GF-D8 (cell line): ENCODE measurements around the gene CDH20.

ENCODE experiments used
- DNase-seq: peaks from one replicate; lab custom pipeline; 2025; lab: John Stamatoyannopoulos, UW

Gene CDH20

DNA sequence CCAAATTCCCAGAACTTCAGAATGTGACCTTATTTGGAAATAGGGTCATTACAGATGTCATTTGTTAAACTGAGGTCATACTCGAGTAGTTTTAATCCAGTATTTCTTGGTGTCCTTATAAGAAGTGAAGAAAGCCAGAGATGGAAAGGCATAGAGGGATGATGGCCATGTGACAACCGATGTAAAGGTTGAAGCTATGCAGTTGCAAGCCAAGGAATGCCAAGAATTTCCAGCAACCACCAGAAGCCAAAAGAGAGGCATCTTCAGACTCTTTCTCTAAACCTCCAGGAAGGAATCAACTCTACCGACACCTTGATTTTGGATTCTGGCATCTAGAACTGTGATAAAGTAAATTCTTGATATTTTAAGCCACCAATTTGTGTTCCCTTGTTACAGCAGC is 242.2 kb downstream of the CDH20 start:
- no peak for DNase-seq

DNA sequence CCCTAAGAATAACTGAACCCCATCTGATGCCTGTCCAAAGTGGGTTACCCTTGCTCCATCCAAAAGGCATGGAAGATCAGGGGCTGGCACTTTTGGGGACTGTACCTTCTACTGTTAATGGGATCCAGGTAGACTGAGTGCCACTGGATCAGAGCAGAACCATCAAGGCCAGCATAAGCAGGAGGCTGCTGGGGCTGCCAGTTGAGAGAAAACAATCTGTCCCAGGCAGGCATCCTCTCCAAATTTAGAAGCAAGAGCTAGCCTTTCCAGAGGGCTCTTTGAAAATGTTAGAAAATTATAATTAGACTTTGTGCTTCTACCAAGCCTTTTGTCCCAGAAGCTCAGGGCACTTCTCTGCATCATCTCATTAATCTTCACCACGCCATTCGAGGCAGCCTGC is 245.6 kb downstream of the CDH20 start:
- no peak for DNase-seq

DNA sequence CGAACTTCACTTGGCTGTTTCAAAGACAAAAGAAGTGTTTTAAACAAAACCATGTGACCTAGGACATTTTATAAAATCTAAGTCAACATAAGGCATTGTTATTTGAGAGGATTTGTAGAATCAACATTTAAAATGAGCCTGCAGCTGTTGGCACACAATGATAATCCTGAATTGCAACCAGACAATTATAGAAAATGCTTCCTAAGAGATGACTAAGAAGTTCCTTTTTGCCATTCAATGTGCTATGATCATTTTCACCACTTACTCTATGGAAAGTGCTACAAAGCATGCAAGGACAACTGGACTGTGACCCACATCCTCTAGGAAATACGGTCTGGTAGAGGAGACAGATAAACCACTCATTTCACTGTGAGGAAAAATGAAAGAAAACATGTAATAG is 246.4 kb downstream of the CDH20 start:
- DNase-seq = no peak

DNA sequence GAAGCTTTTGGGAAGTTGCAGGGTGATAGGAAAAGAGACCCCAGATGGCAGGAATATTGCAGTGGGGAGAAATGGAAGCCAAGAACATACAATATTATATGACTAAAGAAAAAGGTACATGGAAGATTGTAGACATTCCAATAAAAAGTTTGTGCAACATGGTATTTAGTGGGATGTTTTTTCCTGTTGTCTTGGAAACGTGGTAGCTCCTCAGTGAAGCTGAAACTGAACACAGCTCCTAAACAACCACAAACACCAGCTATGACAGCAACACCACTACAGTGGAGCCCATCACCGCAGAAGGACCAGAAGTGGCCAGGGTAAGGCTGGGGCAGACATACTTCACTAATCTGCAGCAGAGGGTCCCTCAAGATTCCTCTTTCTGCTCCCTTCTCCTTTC is 246.8 kb downstream of the CDH20 start:
- DNase-seq = no peak

DNA sequence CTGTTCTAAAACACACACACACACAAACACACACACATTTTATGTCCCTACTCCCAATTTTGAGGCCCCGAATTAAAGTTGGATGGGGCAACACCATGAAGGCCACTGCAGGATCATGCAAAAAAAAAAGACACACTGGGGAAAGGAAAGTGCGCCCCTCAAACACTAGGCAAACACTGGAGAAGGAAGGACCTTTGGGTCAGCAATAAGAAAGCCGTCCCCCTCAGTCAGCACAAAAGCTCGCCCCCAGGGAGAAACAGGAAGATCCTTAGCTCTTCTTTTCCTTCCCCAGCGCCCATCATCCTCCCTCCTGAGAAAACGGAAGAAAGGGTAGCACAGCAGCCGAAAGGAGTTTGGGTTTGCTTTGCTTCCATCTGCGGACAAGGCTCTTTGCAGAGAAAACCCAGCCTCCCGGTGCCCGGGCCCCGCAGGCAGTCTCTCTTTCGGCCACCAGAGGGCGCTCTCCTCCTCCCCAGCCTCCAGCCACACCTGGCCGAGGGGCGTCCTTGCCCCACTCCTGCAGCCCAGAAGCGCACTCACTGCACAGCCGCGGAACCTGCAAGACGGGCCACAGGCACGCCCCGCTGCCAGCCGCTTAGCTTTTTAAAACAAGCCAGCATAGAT is 248.5 kb downstream of the CDH20 start:
- no peak for DNase-seq

DNA sequence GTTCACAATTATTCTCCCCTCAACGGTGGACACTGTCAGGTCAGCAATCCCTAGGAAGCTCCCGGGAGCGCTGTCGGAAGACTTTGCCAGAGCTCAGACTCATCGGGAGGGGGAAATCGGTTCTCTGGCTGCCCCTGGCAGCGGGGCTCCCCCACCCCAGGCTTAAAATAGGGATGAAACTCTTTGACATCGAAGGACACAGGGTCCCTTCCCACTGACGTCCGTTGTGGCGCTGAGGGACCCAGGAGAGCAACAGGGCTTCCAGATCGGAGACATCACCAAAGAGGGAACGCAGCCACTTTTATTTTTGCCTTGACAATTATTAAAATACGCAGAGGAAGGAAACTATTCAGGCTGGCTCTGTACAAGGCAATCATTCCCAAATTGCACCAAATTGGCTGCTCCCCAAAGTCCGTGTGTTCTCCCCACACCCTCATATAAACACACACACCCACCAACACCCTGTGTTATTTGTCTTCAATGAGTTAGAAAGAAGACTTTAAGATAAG is 249.0 kb downstream of the CDH20 start:
- no peak for DNase-seq

DNA sequence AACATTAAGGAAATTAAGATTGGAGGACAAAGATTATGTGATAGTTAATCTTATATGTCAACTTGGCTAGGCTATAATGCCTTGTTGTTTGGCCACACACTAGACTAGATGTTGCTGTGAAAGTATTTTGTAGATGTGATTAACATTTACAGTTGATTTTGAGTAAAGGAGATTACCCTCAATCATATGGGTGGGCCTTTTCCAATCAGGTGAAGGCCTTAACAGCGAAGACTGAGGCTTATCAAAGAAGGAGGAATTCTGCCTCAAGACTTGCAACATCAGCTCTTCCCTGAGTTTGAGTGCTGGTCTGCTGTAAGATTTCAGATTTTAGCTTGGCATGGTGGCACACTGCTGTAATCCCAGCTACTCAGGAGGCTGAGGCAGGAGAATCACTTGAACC is 250.3 kb downstream of the CDH20 start:
- no peak for DNase-seq

DNA sequence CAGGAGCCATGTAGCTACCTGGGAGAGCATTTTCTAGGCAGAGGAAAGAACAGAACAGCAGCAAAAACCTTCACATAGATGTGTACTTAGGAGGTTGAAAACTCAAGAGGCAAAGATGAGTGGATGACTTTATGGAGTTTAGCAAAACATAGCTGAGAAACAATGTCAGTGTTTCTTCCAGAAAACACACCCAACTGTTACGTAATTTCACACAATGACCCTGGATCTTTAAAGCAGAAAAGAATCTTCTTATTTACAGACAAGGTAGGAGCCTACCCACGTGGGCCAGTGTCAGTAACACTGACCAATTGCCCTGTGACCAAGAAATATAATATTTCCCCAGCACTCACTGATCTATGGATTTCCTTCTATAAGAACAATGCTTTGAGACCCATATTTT is 254.6 kb downstream of the CDH20 start:
- DNase-seq = no peak

DNA sequence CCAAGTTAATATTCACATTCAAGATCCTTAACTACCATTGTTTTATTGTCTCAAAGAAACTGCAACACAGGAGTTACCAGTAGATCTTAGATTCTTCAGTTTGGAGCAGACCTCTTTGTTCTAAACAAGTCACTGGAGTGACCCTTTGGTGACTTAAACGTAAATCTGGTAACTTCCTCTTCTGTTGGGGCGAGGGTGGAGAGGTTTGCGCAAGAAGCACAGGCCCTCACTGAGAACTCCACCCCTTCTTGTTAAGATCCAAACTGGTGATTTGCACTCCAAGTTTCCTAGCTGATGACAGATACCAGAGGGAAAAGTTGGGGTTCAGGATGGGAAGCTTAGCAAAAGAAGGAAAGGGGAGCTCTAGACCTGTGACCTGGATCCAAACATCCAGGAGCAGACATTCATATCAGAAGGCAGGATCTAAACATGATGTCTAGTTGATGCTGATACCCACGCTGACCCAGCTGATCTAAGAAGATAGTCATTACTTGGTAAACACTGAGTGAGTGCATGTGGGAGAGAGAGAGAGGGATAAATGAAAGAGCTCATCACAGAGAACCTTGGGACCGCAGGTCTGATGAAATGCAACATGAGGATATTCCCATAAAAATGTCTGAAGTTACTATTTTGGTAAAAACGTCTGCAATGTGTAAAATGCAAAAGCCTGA is 256.0 kb downstream of the CDH20 start:
- no peak for DNase-seq

DNA sequence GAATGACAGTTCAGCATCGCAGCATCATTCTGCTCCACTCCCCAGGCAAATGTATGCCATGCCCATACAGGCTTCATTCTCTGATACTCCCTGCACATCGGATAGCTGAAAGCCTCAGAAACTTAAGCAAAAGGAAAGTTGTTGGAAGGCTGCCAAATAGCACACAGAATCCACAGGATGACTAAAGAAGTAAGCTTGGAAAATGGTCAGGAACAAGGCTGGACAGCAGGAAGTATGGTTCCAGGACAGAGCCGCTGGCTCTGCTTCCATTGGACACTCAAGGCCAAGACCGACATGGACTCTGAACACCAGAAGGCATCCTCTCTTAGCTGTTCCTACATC is 256.5 kb downstream of the CDH20 start:
- DNase-seq = no peak

DNA sequence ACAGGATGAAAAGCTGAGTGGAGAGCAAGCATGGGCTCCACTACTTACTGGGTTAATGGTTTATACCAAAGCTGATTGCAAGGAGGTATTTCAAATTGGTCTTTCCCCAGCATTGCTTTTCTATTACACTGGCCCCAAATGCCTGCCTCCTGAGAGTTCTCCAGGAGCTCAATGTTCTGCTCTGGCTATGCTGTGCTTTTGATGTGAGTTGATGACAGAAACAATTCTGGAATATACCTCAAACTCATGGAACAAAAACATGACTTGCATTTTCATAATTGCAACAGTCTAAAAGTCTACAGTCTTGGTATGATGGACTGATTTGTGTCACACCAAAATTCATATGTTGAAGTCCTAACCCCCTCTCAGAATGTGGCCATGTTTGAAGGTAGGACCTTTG is 258.0 kb downstream of the CDH20 start:
- DNase-seq = no peak

DNA sequence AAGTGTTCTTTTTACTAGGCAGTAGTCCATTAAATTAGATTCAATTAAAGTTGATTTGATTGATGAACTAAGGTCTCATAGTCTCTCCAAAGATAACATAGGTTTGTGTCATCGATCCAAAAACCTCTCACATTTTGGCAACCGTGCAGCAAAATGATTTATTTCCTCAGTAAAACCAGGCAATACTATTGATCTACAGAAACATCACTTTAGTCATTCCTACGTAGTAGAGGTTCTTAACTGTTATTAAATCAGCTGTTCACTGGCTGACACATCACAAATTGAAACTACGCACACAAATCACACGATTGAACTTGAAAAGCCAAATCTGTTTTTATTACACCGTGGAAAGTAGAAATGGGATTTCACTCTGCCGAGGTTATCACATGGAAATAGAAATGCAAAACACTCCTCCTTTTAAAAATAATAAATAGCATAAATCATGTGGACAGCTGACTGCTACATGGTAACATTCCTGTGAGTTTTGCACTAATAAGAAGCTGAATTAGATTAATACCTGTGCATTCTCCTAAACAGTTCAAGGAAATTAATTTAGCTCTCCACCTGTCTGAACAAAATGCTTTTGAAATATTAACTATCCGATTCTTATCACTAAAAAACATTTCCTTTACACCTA is 262.5 kb downstream of the CDH20 start:
- no peak for DNase-seq

DNA sequence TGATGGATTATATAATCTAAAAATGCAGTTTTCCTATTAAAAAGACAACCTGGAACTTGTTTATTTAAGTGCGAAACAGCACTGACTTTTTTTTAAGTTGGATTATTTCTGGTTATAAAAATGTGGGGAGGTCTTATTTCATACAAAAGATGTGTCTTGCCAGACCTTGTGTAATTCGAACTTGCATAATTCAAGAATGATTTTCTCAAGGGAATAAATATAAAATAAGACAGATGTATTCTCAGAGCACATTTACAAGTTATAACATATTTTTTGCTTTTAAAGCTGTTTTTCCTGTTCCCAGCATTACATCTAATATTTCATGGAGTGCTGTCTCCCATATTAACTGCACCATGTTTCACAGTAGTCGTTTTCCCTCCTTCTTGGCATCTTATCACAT is 263.1 kb downstream of the CDH20 start:
- no peak for DNase-seq

DNA sequence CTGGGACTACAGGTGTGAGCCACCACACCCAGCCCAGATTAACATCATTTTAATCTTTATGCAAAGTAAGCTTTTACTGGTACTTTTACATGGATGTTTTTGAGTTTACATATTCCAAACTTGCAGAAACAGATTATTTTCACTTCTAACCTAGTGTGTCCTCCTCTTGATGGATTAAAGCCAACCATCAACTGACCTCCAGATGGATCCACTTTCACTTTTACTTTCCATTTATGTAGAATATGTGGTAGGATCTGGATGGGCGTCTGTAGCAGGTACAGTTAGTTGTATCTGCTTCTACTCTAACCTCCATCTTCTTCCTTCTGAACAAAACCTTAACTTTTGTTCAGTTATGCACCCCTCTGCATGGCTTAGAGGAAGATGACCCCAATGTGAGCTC is 264.1 kb downstream of the CDH20 start:
- no peak for DNase-seq

DNA sequence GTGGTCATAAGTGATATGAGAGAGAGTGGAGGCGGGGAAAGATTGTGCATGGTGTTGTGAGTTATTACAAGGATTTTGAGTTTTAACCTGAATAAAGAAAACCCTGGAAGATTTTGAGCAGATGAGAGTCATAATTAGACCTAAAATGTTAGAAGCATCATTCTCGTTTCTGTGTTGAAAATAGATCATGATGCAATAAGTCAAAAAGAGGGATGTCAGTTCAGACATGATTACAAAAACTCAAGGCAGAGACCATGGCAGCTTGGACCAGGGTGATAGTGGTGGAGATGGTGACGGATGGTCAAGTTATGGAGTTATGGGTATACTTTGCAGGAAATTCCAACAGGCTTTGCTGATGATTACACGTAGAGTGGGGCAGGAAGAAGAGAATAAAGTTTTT is 267.2 kb downstream of the CDH20 start:
- no peak for DNase-seq

DNA sequence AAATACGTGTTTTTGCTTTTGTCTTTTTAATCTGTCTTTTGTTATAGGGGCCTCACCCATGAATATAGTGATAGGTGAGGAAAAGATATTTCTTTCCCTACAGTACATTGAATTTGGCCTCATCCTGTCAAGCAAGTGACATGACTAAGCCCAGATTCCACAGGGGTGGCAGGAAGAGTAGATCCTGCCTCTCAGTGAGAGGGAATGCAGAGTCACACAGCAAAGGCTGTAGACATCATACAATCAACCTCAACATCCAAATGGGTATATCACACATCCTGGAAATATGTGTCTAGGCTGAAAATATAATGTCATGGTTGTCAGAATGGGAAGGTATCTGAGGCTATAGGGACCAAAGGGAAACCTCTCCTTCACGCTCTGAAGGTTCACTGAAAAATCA is 269.6 kb downstream of the CDH20 start:
- DNase-seq = no peak
